HAP-1 (cell line): ENCODE data around the gene APCDD1L.

Experiments
- DNase-seq, 2 experiments: peaks; one replicate each; pipeline ENCODE4 v3.0.0-alpha.2; 2016 to 2020; ENCODE audit warnings: low spot score in 2 of 2
- H3K27me3 ChIP-seq: fragments of 250-450 bp; sonication (Bioruptor Pico); 2 replicates; pipeline ENCODE4 v1.5.1; 2020; ENCODE audit warnings: low read depth, mild to moderate bottlenecking, moderate library complexity
- H3K36me3 ChIP-seq: fragments of 250-450 bp; sonication (Bioruptor Pico); replicated peaks from 2 replicates; pipeline ENCODE4 v1.5.1; 2020; ENCODE audit warnings: mild to moderate bottlenecking
- H3K4me1 ChIP-seq: fragments of 250-450 bp; sonication (Bioruptor Pico); 2 replicates; pipeline ENCODE4 v1.5.1; 2020; ENCODE audit warnings: mild to moderate bottlenecking
- H3K4me3 ChIP-seq: fragments of 250-450 bp; sonication (Bioruptor Pico); 2 replicates; pipeline ENCODE4 v1.5.1; 2020; ENCODE audit warnings: mild to moderate bottlenecking, moderate library complexity
- H3K9me3 ChIP-seq: fragments of 250-450 bp; sonication (Bioruptor Pico); 2 replicates; pipeline ENCODE4 v1.5.1; 2020; ENCODE audit warnings: mild to moderate bottlenecking, moderate library complexity
- in situ Hi-C: fragments of 300-500 bp; cut with MboI; formaldehyde crosslinking; loops from 3 replicates; pipeline ENCODE4 v1.14.3; 2020; ENCODE audit warnings: low sequenced_read_pairs, inconsistent platforms, mixed read lengths

The APCDD1L gene

DNA sequence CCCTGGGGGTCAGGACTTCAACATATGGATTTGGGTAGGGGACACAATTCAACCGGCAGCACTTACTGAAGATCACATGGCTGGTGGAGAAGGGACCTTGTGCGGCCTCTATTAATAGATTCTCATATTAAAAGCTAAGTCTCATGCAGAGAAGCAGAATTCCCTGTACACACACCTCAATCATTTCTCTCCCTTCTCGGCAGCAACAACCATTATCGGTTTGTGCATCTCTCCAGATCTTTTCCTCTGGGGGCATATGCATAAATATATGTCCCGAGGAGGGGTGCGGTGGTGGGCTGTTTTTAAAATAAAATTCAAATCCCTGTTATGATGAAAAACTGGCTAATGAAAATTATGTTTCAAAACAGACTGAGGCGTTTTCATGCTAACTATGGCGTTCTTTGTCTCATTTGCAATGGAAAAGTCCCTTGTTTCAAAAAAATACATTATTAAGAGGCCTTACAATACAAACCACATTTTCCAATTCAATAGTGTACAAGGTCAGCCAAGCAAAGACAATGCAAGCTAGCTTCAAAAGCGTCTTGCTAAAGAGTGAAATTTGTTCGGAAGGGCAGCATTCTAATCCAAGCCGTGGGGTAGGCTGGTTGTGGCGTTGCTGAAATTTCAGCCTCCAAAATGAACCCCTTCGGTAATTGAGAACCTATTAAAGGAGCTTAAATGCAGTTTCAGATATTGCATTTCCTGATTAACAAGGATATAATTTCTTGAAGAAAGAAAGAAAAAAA is 17.3 kb downstream of the APCDD1L start:
- Histone ChIP-seq H3K4me3 (no peak overlapping the region), H3K4me1 (peaks cover 31% of the 10 kb centered on the region), H3K36me3 (no peaks in the 10 kb centered on the region), H3K27me3 (no peaks in the 10 kb centered on the region), H3K9me3 (peaks cover 5% of the 10 kb centered on the region; the same call in 1 of the 2 replicates)
- peak; percentile 69 to 93 for DNase-seq
- in situ Hi-C loops, result no loop called here

DNA sequence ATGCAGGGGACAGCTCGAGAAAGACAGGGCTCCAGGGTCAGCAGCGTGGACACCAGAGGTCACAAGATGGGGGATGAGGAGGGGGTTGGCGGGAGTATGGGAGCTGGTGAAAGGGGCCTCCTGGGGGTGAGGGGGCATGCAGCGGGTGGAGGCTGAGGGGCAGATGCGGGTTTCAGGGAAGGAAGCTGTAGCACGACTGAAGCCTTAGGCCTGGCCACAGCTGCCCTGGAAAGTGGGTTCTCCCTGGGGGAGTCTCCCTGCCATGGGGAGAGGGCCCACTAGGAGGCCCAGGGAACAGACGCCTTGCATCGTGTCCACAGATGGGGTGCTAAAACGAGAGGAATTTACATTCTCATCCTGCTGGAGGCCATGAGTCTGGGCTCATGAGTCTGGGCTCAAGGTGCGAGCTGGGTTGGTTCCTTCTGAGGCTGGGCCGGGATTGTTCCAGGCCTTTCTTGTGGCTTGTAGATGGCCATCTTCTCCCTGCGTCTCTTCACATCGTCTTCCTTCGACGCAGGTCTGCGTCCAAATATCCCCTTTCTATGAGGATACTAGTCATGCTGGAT is 18.0 kb downstream of the APCDD1L start:
- peak in 1 of 2 experiments; percentile 32 for DNase-seq
- Histone ChIP-seq H3K9me3 (peaks cover 5% of the 10 kb centered on the region; the same call in 1 of the 2 replicates), H3K4me1 (peaks cover 33% of the 10 kb centered on the region), H3K27me3 (no peaks in the 10 kb centered on the region), H3K36me3 (no peaks in the 10 kb centered on the region), H3K4me3 (no peak overlapping the region)
- in situ Hi-C loops, result no loop called here

DNA sequence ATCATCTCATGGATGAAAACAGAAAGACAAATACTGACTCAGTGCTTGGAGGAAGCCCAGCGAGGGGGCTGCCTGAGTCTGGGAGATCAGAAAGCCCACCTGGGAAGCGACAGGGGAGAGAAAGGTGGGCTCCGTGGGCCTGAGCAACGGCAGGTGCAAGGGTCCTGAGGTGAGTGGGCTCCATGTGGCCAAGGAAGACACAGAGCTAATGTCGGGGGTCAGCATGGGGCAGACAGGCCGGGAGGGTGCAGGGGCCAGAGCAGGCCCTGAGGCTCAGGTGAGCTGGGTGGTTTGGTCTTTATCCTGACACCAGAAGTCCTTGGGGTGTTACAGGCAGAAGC is 18.8 kb downstream of the APCDD1L start:
- no peaks in the 10 kb centered on the region for H3K27me3 ChIP-seq
- H3K4me1 ChIP-seq, result peaks cover 41% of the 10 kb centered on the region
- peaks cover under 1% of the 10 kb centered on the region; the same call in 1 of the 2 replicates for H3K9me3 ChIP-seq
- no peak for DNase-seq
- H3K36me3 ChIP-seq, result no peaks in the 10 kb centered on the region
- H3K4me3 ChIP-seq, result no peak overlapping the region
- in situ Hi-C loops, result no loop called here

DNA sequence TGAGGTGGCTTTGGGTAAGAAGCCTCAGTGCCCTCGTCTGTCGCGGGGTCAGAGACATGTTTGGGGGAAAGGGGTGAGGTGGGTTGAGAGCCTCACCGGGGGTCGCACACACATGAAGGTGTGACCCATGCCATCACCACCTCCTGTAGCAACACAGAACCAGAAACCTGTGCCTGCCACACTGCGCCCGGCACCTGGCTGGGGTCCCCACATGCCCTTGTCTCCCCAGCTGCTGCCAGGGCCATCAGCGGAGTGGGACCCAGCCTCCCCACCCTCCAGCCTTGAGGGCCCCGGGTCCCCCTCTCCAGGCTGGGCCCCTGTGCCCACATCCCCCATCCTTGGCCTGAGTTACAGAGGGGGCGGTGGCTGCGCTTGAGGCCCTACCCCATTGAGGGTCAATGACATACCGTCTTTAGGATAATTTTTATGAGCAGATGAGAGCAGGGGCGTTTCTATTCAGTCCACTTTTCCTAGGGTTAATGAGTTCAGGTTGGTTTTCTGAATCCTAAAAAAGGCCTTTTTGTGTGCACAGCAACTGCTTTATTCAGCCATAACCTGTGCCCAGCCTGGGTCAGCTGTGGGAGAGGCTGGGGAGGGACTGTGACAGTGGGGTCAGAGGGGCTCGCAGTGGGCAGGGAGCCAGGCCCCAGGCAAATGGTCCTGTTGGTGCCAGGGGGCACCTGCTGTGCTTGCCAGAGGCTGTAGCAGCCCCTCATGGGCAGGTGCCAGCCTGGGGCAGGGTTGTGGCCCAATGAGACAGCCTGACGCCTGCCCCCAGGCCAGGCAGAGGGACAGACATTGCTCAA is 19.4 kb downstream of the APCDD1L start:
- DNase-seq, result no peak
- peaks cover 41% of the 10 kb centered on the region for H3K4me1 ChIP-seq
- in situ Hi-C loops, result no loop called here

DNA sequence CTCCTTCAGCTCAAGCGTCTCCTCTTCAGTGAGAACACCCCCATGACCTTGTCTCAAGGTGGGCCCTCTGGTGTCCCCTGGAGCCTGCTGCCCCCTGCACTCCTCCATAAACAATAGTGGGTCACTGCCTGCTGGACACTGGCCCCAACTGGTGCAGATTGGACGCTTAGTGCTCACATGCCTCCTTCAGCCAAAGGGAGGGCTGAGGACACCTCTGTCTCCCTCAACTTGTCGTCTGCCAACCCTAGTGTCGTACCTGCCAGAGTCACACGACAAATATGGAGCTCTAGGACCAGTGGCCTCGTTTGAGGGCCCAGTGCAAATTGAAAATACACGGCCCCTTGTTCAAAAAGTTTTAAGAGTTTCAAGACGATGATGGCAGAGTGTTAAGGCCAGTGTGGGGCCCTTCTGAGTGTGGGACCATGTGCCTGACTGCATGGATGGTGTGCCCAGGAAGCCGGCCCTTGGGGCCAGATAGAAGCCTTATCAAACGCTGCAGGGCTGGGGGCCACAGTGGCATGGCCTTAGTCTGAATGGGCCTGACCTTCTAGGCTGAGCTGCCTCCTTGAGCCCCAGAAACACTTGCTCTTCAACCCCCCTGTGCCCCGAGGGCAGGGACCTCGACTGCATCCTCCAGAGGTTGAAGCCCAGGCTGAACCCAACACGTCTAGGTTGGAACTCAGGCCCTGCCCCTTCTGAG is 20.1 kb downstream of the APCDD1L start:
- Histone ChIP-seq H3K4me3 (no peak overlapping the region), H3K27me3 (no peaks in the 10 kb centered on the region), H3K9me3 (peaks cover 7% of the 10 kb centered on the region; the same call in 1 of the 2 replicates), H3K4me1 (peaks cover 43% of the 10 kb centered on the region), H3K36me3 (no peaks in the 10 kb centered on the region)
- in situ Hi-C loops, result no loop called here
- DNase-seq, result no peak

More for the DNA sequence above, 19.4 kb downstream of the APCDD1L start:
- Histone ChIP-seq H3K9me3 (0 out of 2 replicates have a peak, but pooled peaks cover under 1% of the 10 kb centered on the region), H3K4me3 (no peak overlapping the region), H3K36me3 (no peaks in the 10 kb centered on the region), H3K27me3 (no peaks in the 10 kb centered on the region)

DNA sequence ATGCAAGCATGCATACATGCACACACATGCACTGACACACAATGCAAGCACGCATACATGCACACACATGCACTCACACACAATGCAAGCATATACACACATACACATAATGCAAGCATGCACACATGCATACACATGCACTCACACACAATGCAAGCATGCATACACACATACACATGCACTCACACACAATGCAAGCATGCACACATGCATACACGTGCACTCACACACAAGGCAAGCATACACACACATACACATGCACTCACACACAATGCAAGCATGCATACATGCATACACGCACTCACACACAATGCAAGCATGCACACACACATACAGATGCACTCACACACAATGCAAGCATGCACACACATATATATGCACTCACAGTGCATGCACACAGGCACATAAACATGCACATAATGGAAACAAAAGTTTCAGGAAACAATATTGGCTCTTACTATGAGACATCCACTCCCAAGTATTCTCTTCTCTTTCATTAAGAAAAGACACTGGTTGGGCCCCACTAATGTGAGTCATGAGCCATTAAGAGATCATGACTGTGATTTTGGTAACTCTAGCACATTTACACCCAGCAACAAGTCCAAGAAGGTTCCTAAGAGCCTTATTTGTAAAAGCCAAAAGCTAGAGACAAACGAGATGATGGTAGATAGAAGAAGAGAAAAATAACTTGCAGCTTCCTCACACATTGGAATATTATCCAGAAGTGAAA is 22.2 kb downstream of the APCDD1L start:
- H3K9me3 ChIP-seq, result peaks cover 7% of the 10 kb centered on the region; the same call in 1 of the 2 replicates
- in situ Hi-C loops, result no loop called here
- H3K4me3 ChIP-seq, result no peak overlapping the region
- H3K36me3 ChIP-seq, result no peaks in the 10 kb centered on the region
- no peak for DNase-seq
- peaks cover 35% of the 10 kb centered on the region for H3K4me1 ChIP-seq
- no peaks in the 10 kb centered on the region for H3K27me3 ChIP-seq

DNA sequence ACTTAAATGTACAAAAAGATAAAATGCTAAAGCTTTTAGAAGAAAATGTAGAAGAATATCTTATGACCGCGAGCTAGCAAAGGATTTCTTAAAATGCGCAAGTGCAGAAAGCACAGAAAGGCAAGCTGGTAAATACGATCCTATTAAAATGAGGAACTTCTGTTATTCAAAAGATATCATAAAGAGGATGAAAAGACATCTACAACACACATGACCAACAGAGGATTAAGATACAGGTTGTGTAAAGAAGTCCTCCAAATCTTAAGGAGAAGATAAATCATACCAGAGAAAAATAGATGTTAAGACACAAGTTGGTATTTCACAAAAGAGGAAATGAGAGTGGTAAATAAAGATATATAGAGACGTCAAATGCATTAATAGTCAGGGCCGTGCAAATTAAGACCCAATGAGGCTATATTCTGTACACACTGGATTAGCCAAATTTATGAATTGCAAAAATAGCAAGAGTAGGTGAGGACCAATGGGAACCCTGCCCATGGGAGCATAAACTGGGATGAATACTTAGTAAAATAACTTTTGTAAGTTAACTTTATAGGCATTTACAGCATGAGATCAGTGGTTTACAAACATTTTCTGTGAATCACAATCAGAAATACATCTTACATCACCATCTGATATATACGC is 23.0 kb downstream of the APCDD1L start:
- DNase-seq, result peak in 1 of 2 experiments; percentile 16
- Histone ChIP-seq H3K4me1 (peaks cover 28% of the 10 kb centered on the region), H3K9me3 (peaks cover 7% of the 10 kb centered on the region; the same call in 1 of the 2 replicates), H3K4me3 (no peak overlapping the region), H3K27me3 (no peaks in the 10 kb centered on the region), H3K36me3 (no peaks in the 10 kb centered on the region)
- in situ Hi-C loops, result no loop called here

DNA sequence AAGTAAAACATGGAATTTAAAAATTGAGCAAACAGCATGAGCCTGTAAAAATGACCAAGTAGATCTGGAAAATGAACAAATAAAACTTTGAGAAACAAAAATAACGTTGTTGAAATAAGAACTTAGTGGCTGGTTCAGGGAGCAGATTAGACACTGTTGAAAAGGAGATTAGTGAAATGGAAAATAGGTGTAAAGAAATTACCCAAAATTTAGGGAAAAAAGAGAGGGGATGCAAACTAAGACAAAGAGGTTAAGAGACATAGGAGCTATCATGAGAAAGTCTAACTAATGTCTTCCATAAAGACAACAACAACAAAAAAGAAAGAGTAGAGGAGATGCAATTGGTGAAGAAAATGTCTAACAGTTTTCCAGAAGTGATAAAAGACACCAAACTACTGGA is 29.0 kb downstream of the APCDD1L start:
- Histone ChIP-seq H3K4me3 (no peak overlapping the region), H3K4me1 (peaks cover 9% of the 10 kb centered on the region), H3K27me3 (no peaks in the 10 kb centered on the region), H3K9me3 (peaks cover 14% of the 10 kb centered on the region), H3K36me3 (no peaks in the 10 kb centered on the region)
- in situ Hi-C loops, result no loop called here
- DNase-seq, result no peak

DNA sequence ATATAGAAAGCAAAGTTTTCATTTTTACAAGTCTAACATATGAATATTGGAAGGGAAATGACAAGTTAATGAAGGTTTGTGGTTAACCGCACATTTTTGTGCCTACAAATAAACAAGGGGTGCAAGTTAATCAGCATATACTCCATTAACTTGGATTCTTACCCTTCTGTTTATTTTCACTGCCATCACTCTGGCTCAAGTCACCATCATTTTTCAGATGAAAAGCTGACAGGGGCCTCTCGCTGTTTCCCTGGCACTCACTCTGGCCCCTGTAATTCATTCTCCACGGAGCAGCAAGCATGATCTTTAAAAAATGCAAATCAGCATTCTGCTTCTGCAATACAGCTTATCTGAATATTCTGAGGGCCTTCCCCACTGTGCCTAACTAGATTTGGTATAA is 29.8 kb downstream of the APCDD1L start:
- no peak for DNase-seq
- H3K9me3 ChIP-seq, result peaks cover 10% of the 10 kb centered on the region
- H3K27me3 ChIP-seq, result no peaks in the 10 kb centered on the region
- H3K4me3 ChIP-seq, result no peak overlapping the region
- H3K4me1 ChIP-seq, result peaks cover 7% of the 10 kb centered on the region
- no peaks in the 10 kb centered on the region for H3K36me3 ChIP-seq
- in situ Hi-C loops, result no loop called here

DNA sequence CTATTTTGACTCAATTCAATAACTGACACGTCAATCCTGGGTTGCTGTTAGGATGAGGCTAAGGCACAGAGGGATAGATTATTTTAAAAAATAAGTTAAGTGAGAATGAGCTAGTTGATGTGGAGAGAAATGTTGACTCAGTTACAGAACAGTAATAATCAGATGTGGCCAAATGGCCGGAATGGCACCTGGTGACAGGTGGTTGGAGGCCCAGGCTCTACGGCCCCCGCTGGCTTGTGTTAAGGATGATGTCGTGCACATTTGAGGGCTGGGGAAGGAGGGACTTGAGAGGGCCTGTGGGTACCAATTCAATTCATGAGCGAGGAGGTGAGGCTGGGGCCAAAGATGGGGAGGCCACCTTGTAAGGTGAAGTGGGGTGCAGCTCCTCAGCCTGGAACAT is 31.7 kb downstream of the APCDD1L start:
- Histone ChIP-seq H3K4me3 (no peak overlapping the region), H3K27me3 (no peaks in the 10 kb centered on the region), H3K4me1 (peaks cover 7% of the 10 kb centered on the region), H3K9me3 (peaks cover 9% of the 10 kb centered on the region), H3K36me3 (no peaks in the 10 kb centered on the region)
- in situ Hi-C loops, result loop anchor here (5.0 kb wide), 1 partner anchor 354 kb away; no protein-coding TSS in a partner anchor
- DNase-seq, result no peak

DNA sequence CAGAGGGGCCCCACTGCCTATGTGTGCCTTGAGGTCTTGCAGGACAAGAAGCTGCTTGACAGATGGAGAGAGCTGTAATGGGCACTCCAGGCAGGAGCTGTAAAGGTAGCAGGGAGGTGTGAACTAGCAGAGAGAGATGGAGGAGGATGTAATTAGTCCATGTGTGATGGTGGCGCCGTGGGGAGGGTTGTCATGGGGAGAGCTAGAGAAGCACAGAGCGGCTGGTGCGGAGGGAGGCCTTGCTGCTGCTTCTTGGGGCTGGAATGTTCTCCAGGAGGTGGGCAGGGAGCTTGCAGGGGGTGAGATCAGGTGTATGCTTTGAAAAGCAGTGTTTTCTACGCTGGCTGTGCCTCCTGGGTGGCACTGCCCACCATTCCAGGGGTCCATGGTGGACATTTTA is 32.1 kb downstream of the APCDD1L start:
- no peaks in the 10 kb centered on the region for H3K27me3 ChIP-seq
- DNase-seq, result no peak
- peaks cover 7% of the 10 kb centered on the region for H3K4me1 ChIP-seq
- in situ Hi-C loops, result loop anchor here (5.0 kb wide), 1 partner anchor 354 kb away; no protein-coding TSS in a partner anchor
- H3K4me3 ChIP-seq, result no peak overlapping the region
- no peaks in the 10 kb centered on the region for H3K36me3 ChIP-seq
- H3K9me3 ChIP-seq, result peaks cover 12% of the 10 kb centered on the region

DNA sequence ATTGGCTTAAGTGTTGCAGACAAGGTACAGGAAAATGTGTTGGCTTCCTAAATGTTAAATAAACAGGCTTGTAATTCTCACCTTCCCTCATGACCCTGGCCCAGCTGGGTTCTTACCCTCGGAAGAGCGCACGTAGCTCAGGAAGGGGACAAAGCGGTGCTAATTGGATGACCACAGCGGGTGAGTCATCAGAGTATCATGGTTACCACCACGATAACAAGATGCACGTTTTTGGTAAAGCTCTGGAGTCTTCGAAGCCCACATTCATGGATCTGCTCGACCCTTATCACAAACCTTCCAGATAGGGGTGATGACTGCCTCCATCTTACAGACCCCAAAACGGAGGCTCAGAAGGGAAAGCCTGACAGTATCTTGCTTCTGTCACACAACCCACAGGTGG is 32.8 kb downstream of the APCDD1L start:
- no peaks in the 10 kb centered on the region for H3K27me3 ChIP-seq
- in situ Hi-C loops, result loop anchor here (5.0 kb wide), 1 partner anchor 355 kb away; no protein-coding TSS in a partner anchor
- peaks cover 7% of the 10 kb centered on the region for H3K4me1 ChIP-seq
- no peak overlapping the region for H3K4me3 ChIP-seq
- H3K36me3 ChIP-seq, result no peaks in the 10 kb centered on the region
- DNase-seq, result no peak
- peaks cover 12% of the 10 kb centered on the region for H3K9me3 ChIP-seq
